RWPE1 (cell line): ENCODE measurements around the gene TASOR2.
A peak's percentile ranks its signal among the peaks of the same experiment; 100 is the strongest.

Source experiments
- CTCF ChIA-PET: fragments of 350-600 bp; sonication (Branson Sonifier 250); formaldehyde crosslinking; extraction: SDS; loops from one replicate; lab custom pipeline; 2021; lab: Yijun Ruan, JAX
- POLR2A ChIA-PET: fragments of 400-600 bp; formaldehyde crosslinking; extraction: SDS; loops from one replicate; lab custom pipeline; 2020; ENCODE audit warnings: antibody characterized with exemption; ENCODE audit not compliant: low non-redundant PET; lab: Yijun Ruan, JAX
- DNase-seq: peaks from one replicate; pipeline ENCODE4 v3.0.0; 2012; ENCODE audit warnings: low spot score
- H3K27ac ChIP-seq: fragments of 450-650 bp; 2 replicates; pipeline ENCODE4 v1.5.1; 2017
- TF ChIP-seq, protein P1 (sequence below): fragments of 450-650 bp; conservative IDR thresholded peaks from 2 replicates; pipeline ENCODE4 v1.5.1; 2017; ENCODE audit warnings: low read depth, mild to moderate bottlenecking

The TASOR2 gene

GRCh38 chr10:5710859-5711258, 26.2 kb downstream of the TASOR2 start:
- ChIA-PET CTCF (interaction anchor here (0.6 kb wide), 1 partner anchor 1138 kb away, joined by 3 read pairs; no protein-coding TSS in a partner anchor), POLR2A (no interaction called here)
- no peak overlapping the region for H3K27ac ChIP-seq
- DNase-seq: no peak
- TF ChIP-seq, protein P1, sequence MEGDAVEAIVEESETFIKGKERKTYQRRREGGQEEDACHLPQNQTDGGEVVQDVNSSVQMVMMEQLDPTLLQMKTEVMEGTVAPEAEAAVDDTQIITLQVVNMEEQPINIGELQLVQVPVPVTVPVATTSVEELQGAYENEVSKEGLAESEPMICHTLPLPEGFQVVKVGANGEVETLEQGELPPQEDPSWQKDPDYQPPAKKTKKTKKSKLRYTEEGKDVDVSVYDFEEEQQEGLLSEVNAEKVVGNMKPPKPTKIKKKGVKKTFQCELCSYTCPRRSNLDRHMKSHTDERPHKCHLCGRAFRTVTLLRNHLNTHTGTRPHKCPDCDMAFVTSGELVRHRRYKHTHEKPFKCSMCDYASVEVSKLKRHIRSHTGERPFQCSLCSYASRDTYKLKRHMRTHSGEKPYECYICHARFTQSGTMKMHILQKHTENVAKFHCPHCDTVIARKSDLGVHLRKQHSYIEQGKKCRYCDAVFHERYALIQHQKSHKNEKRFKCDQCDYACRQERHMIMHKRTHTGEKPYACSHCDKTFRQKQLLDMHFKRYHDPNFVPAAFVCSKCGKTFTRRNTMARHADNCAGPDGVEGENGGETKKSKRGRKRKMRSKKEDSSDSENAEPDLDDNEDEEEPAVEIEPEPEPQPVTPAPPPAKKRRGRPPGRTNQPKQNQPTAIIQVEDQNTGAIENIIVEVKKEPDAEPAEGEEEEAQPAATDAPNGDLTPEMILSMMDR: no peak

GRCh38 chr10:5711642-5712041, 27.0 kb downstream of the TASOR2 start:
- TF ChIP-seq, protein P1: no peak
- DNase-seq: no peak
- CTCF ChIA-PET: interaction anchor here (0.7 to 1.2 kb wide), 2 partner anchors 17 to 94 kb away, joined by 4 to 5 read pairs; no protein-coding TSS in a partner anchor
- POLR2A ChIA-PET: interaction anchor here (0.6 kb wide), 1 partner anchor 38 kb away, joined by 3 read pairs; no protein-coding TSS in a partner anchor
- H3K27ac ChIP-seq: no peak overlapping the region

- POLR2A ChIA-PET: no interaction called here
- DNase-seq: no peak
- H3K27ac ChIP-seq: no peak overlapping the region
- CTCF ChIA-PET: interaction anchor here (0.6 kb wide), 1 partner anchor 78 kb away, joined by 4 read pairs; no protein-coding TSS in a partner anchor
- TF ChIP-seq, protein P1: no peak
Measured at GRCh38 chr10:5719546-5719945, 34.9 kb downstream of the TASOR2 start.

DNA sequence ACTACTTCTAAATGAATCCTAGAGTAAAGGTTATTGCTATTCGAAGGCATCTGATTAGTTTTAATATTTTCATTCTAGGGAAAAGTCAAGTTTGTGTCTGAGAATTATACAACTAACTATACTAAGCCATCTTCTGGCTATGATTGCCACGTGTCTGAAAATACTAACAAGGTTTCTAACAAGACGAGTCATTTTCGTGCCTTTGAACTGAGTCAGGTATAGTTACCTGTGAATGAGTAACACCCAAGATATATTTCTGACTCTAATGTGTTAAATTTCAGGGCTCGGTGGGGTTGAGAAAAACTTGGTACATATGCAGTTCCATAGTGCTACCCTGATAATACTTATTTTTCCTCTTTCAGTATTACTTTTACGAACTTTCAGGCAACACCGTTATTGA, 35.5 kb downstream of the TASOR2 start:
- CTCF ChIA-PET: no interaction called here

GRCh38 chr10:5723692-5724091, 39.1 kb downstream of the TASOR2 start:
- no peak overlapping the region for H3K27ac ChIP-seq
- ChIA-PET POLR2A (no interaction called here), CTCF (no interaction called here)
- TF ChIP-seq, protein P1: no peak
- DNase-seq: no peak

More for the DNA sequence above, 35.5 kb downstream of the TASOR2 start:
- H3K27ac ChIP-seq: no peak overlapping the region
- TF ChIP-seq, protein P1: no peak
- DNase-seq: peak; percentile 71
- POLR2A ChIA-PET: no interaction called here

DNA sequence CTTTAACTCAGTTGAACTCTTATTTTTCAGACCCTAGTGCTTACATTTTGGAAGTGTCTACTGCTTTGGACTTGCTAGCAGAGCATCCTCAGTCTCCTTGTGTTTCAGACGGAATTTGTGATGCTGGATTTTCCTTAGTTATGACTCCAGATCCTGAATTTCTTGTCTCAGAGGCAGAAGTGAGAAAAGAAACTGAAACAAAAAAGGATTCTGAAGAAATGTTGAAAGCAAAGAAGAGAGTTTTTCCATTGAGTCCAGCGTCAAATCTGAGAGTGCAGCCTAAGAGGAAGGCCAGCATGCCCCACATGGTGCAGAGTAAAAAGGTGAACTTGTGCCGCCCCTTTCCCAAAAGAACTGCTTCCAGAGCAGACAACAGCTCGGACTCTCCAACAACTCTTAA, 46.1 kb downstream of the TASOR2 start:
- ChIA-PET CTCF (no interaction called here), POLR2A (no interaction called here)
- no peak for DNase-seq
- TF ChIP-seq, protein P1: no peak
- H3K27ac ChIP-seq: no peak overlapping the region
